A549 (cell line): Measurements from ENCODE around the gene ANTXR1.

Experiments used
- POLR2A ChIP-seq: IDR thresholded peaks from 2 replicates; pipeline ENCODE4 v1.6.1; 2012; ENCODE audit warnings: mild to moderate bottlenecking, low read length
- POLR2AphosphoS2 ChIP-seq: conservative IDR thresholded peaks from 2 replicates; pipeline ENCODE4 v1.6.1; 2012; ENCODE audit warnings: low read length, improper control_type of control experiment, inconsistent platforms
- RFX5 ChIP-seq: fragments of 450-650 bp; IDR thresholded peaks from 2 replicates; pipeline ENCODE4 v1.7.1; 2014; ENCODE audit warnings: antibody characterized with exemption, mild to moderate bottlenecking, moderate library complexity
- TFCP2L1 ChIP-seq: fragments of 250-450 bp; sonication (Bioruptor Pico); IDR thresholded peaks from 2 replicates; pipeline ENCODE4 v1.5.0; 2021; ENCODE audit warnings: mild to moderate bottlenecking
- TF ChIP-seq, protein P1 (sequence below): fragments of >200 bp; sonication (Bioruptor Twin); formaldehyde crosslinking; IDR thresholded peaks from 3 replicates; pipeline ENCODE4 v1.5.1; 2016
- TF ChIP-seq, protein P2 (sequence below): fragments of 200-600 bp; sonication (generic); IDR thresholded peaks from 2 replicates; pipeline ENCODE4 v1.6.1; 2016; ENCODE audit warnings: antibody characterized with exemption, mild to moderate bottlenecking, moderate library complexity
- TF ChIP-seq, protein P3 (sequence below): IDR thresholded peaks from 2 replicates; pipeline ENCODE4 v1.6.1; 2012

DNA sequence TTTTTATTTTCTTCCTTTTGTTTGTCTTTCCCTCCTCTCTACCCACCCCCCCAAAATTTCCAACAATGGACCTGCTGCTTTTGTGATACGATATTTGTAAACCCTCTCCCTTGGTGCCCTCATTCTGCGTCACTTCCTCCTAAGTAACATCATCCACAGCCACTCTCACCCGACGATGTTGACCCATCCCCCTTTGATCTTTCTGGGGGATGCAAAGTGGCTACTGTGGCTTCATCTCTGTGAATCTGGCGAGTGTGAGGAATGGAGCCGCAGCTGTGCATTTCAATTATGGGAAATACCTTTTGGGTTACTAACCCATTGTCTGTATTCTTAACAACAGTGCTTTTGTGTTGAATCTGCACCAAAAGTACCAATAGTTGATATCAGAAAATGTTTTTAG lies 19.4 kb downstream of the ANTXR1 start:
- TF ChIP-seq TFCP2L1 (CRISPR knock-in tag) (no peak), POLR2A (no peak), POLR2AphosphoS2 (no peak), RFX5 (no peak)
- TF ChIP-seq, protein P1, sequence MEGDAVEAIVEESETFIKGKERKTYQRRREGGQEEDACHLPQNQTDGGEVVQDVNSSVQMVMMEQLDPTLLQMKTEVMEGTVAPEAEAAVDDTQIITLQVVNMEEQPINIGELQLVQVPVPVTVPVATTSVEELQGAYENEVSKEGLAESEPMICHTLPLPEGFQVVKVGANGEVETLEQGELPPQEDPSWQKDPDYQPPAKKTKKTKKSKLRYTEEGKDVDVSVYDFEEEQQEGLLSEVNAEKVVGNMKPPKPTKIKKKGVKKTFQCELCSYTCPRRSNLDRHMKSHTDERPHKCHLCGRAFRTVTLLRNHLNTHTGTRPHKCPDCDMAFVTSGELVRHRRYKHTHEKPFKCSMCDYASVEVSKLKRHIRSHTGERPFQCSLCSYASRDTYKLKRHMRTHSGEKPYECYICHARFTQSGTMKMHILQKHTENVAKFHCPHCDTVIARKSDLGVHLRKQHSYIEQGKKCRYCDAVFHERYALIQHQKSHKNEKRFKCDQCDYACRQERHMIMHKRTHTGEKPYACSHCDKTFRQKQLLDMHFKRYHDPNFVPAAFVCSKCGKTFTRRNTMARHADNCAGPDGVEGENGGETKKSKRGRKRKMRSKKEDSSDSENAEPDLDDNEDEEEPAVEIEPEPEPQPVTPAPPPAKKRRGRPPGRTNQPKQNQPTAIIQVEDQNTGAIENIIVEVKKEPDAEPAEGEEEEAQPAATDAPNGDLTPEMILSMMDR = no peak
- TF ChIP-seq, protein P2, sequence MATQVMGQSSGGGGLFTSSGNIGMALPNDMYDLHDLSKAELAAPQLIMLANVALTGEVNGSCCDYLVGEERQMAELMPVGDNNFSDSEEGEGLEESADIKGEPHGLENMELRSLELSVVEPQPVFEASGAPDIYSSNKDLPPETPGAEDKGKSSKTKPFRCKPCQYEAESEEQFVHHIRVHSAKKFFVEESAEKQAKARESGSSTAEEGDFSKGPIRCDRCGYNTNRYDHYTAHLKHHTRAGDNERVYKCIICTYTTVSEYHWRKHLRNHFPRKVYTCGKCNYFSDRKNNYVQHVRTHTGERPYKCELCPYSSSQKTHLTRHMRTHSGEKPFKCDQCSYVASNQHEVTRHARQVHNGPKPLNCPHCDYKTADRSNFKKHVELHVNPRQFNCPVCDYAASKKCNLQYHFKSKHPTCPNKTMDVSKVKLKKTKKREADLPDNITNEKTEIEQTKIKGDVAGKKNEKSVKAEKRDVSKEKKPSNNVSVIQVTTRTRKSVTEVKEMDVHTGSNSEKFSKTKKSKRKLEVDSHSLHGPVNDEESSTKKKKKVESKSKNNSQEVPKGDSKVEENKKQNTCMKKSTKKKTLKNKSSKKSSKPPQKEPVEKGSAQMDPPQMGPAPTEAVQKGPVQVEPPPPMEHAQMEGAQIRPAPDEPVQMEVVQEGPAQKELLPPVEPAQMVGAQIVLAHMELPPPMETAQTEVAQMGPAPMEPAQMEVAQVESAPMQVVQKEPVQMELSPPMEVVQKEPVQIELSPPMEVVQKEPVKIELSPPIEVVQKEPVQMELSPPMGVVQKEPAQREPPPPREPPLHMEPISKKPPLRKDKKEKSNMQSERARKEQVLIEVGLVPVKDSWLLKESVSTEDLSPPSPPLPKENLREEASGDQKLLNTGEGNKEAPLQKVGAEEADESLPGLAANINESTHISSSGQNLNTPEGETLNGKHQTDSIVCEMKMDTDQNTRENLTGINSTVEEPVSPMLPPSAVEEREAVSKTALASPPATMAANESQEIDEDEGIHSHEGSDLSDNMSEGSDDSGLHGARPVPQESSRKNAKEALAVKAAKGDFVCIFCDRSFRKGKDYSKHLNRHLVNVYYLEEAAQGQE = no peak
- TF ChIP-seq, protein P3, sequence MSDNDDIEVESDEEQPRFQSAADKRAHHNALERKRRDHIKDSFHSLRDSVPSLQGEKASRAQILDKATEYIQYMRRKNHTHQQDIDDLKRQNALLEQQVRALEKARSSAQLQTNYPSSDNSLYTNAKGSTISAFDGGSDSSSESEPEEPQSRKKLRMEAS = no peak
